CD4-positive, alpha-beta T cell treated with Interleukin-4 for 1 hour (primary cell): Measurements from ENCODE around the gene CRACDL.

Source experiments
- DNase-seq, 2 donors: peaks; one replicate each; pipeline ENCODE4 v3.0.0-alpha.2; 2020 to 2022

CRACDL gene

GRCh38 chr2:98935777-98936352, at the start of gene CRACDL:
TSS of gene CRACDL (minus strand) at chr2:98936225. CDS start at chr2:98846800, 89,425 bp downstream.
- no peak for DNase-seq

GRCh38 chr2:98975611-98976010, 39.6 kb upstream of the CRACDL start:
- DNase-seq: no peak

GRCh38 chr2:98972582-98973167, 36.6 kb upstream of the CRACDL start:
- no peak for DNase-seq

- DNase-seq: no peak
These were observed 23.9 kb upstream of the CRACDL start for GRCh38 chr2:98959810-98960507.

- no peak for DNase-seq
These were observed 16.9 kb upstream of the CRACDL start for GRCh38 chr2:98952966-98953365.

- no peak for DNase-seq
These were observed 13.1 kb upstream of the CRACDL start for GRCh38 chr2:98948956-98949739.

GRCh38 chr2:98947554-98947953, 11.5 kb upstream of the CRACDL start:
- DNase-seq: no peak

- no peak for DNase-seq
These were observed 10.8 kb upstream of the CRACDL start for GRCh38 chr2:98946855-98947254.

- no peak for DNase-seq
These were observed 8.8 kb upstream of the CRACDL start for GRCh38 chr2:98944775-98945174.

GRCh38 chr2:98940102-98940501, 4.1 kb upstream of the CRACDL start:
- DNase-seq: no peak

GRCh38 chr2:98937906-98938305, 1.9 kb upstream of the CRACDL start:
- no peak for DNase-seq

GRCh38 chr2:98936353-98937351, 627 bp upstream of the CRACDL start:
- DNase-seq: no peak

GRCh38 chr2:98935111-98935770, 784 bp downstream of the CRACDL start:
- DNase-seq: no peak

GRCh38 chr2:98932778-98933343, 3.2 kb downstream of the CRACDL start:
- DNase-seq: no peak

GRCh38 chr2:98932164-98932563, 3.9 kb downstream of the CRACDL start:
- DNase-seq: no peak

- DNase-seq: no peak
These were observed 4.4 kb downstream of the CRACDL start for GRCh38 chr2:98931596-98931995.

GRCh38 chr2:98929920-98930319, 6.1 kb downstream of the CRACDL start:
- no peak for DNase-seq

GRCh38 chr2:98928242-98928641, 7.8 kb downstream of the CRACDL start:
- no peak for DNase-seq

- DNase-seq: no peak
These were observed 9.0 kb downstream of the CRACDL start for GRCh38 chr2:98927027-98927426.

- no peak for DNase-seq
These were observed 9.4 kb downstream of the CRACDL start for GRCh38 chr2:98926601-98927000.

GRCh38 chr2:98924910-98925309, 11.1 kb downstream of the CRACDL start:
- no peak for DNase-seq
